Transverse colon (tissue), 4 donors: Measurements from ENCODE around the gene PSMC1. TPM values are rescaled to one million over a fixed set of nuclear protein-coding genes. Genes with fewer than 3 reads are reported as not detected.
A peak's percentile ranks its signal among the peaks of the same experiment; 100 is the strongest.

ENCODE experiments used
- DNase-seq: peaks from one replicate; pipeline ENCODE4 v3.0.0-alpha.2; 2019
- H3K27ac ChIP-seq, 4 donors: fragments of 200-600 bp; sonication (generic); 2 replicates each; pipeline ENCODE4 v1.5.1; 2016 to 2018; ENCODE audit warnings: inconsistent platforms in 4 of 4
- H3K27me3 ChIP-seq: fragments of 200-600 bp; sonication (generic); 2 replicates; pipeline ENCODE4 v1.5.1; 2017; ENCODE audit warnings: inconsistent platforms
- H3K36me3 ChIP-seq, 4 donors: fragments of 200-600 bp; sonication (generic); 2 replicates each; pipeline ENCODE4 v1.5.1; 2017 to 2019; ENCODE audit warnings: inconsistent platforms in 4 of 4
- H3K4me1 ChIP-seq, 4 donors: fragments of 200-600 bp; sonication (generic); 2 replicates each; pipeline ENCODE4 v1.5.1; 2017 to 2020; ENCODE audit warnings: inconsistent platforms in 4 of 4
- H3K4me3 ChIP-seq, 4 donors: fragments of 200-600 bp; sonication (generic); 1 replicate in 1 of 4; 2 replicates in 3 of 4; pipeline versions ENCODE4 v1.5.1 to v1.6.1; 2017 to 2019; ENCODE audit warnings: inconsistent platforms in 4 of 4
- H3K9me3 ChIP-seq, 2 donors: fragments of 200-600 bp; sonication (generic); 2 replicates each; pipeline ENCODE4 v1.5.1; 2017 to 2019; ENCODE audit warnings: inconsistent platforms in 2 of 2
- CTCF ChIP-seq, 5 experiments: fragments of 200-600 bp in 3 of 5; fragments of 450-650 bp in 2 of 5; sonication (generic) in 3 of 5; IDR thresholded peaks; 1 replicate in 2 of 5; 2 replicates in 3 of 5; pipeline ENCODE4 v1.5.1; 2016 to 2017; ENCODE audit warnings: antibody characterized with exemption in 5 of 5, inconsistent platforms in 3 of 5, mild to moderate bottlenecking in 2 of 5, moderate library complexity in 1 of 5
- EP300 ChIP-seq: sonication (generic); formaldehyde crosslinking; IDR thresholded peaks from one replicate; pipeline ENCODE4 v1.6.1; 2017; ENCODE audit warnings: antibody characterized with exemption, low read depth
- POLR2A ChIP-seq: fragments of 450-650 bp; IDR thresholded peaks from one replicate; pipeline ENCODE4 v1.6.1; 2016; ENCODE audit warnings: antibody characterized with exemption, mild to moderate bottlenecking, moderate library complexity
- POLR2AphosphoS5 ChIP-seq, 3 donors: sonication (generic); formaldehyde crosslinking; IDR thresholded peaks; one replicate each; pipeline ENCODE4 v1.6.1; 2016; ENCODE audit warnings: antibody characterized with exemption in 3 of 3
- WGBS, 2 donors: methylation state at CpG; one replicate each; pipeline ENCODE4 v1.1.5; 2018; ENCODE audit warnings: low coverage in 1 of 2; 5-methylcytosine and 5-hydroxymethylcytosine counted together
- in situ Hi-C, 4 donors: fragments of 200-750 bp; cut with MboI; loops; one replicate each; pipeline versions ENCODE4 v1.15.0 to v1.15.1; 2017; ENCODE audit warnings: low sequenced_read_pairs in 3 of 4, low pct_ligation_motif_present in 1 of 4, low pct_unique_long_range_greater_than_20kb in 1 of 4
- intact Hi-C: fragments of 100-400 bp; cut with DNase I; formaldehyde crosslinking; loops from one replicate; pipeline ENCODE4 v1.15.1; 2023; ENCODE audit warnings: low total_unique reads
- total RNA-seq, 4 donors: library from RNA; depleted of rRNA; stranded (reverse); fragments of >200 nt; gene quantifications; one replicate each; pipeline ENCODE4 v1.1.0, GENCODE V29; 2016

The PSMC1 gene
- total RNA-seq, 4 donors from 2014 or later, result 23.9 to 79.9 (median 56.2) TPM

- 50 to 62% methylated on average over 2 of the region's 2 CpGs for WGBS, 2 donors
Measured at GRCh38 chr14:90248594-90248993, 7.8 kb upstream of the PSMC1 start.

GRCh38 chr14:90253826-90254225, 2.5 kb upstream of the PSMC1 start:
- peaks cover 13% of the 10 kb centered on the region for H3K27me3 ChIP-seq
- H3K4me3 ChIP-seq, result no peak overlapping the region
- H3K4me1 ChIP-seq, result peaks cover 11 to 17% (median 14%) of the 10 kb centered on the region in 4 donors
- DNase-seq, result no peak
- 79 to 86% methylated on average over 2 to 7 of the region's 8 CpGs for WGBS, 2 donors
- intact Hi-C loops, result no loop called here
- in situ Hi-C loops, result no loop called here
- no peaks in the 10 kb centered on the region for H3K9me3 ChIP-seq
- no peak overlapping the region for H3K27ac ChIP-seq
- no peak for TF ChIP-seq CTCF (IDR thresholded peaks at IDR 0.05)
- TF ChIP-seq EP300, result no peak
- no peak for TF ChIP-seq POLR2A
- no peak for TF ChIP-seq POLR2AphosphoS5 (IDR thresholded peaks at IDR 0.05)
- H3K36me3 ChIP-seq, result no peaks in the 10 kb centered on the region

More at GRCh38 chr14:90248594-90248993, 7.8 kb upstream of the PSMC1 start:
- DNase-seq, result no peak
- intact Hi-C loops, result no loop called here
- in situ Hi-C loops, result loop anchor here (25.0 kb wide), 3 partner anchors 261 to 1211 kb away; partner anchors contain the start of genes EFCAB11 (in 1 of the 4) and TDP1 (in 1 of the 4)
- TF ChIP-seq POLR2A (no peak), EP300 (no peak), POLR2AphosphoS5 (IDR thresholded peaks at IDR 0.05) (no peak), CTCF (IDR thresholded peaks at IDR 0.05) (no peak)
- Histone ChIP-seq H3K4me3 (no peak overlapping the region), H3K27me3 (peaks cover 8% of the 10 kb centered on the region), H3K4me1 (no peaks in the 10 kb centered on the region), H3K27ac (no peak overlapping the region), H3K36me3 (no peaks in the 10 kb centered on the region), H3K9me3 (no peaks in the 10 kb centered on the region)

DNA sequence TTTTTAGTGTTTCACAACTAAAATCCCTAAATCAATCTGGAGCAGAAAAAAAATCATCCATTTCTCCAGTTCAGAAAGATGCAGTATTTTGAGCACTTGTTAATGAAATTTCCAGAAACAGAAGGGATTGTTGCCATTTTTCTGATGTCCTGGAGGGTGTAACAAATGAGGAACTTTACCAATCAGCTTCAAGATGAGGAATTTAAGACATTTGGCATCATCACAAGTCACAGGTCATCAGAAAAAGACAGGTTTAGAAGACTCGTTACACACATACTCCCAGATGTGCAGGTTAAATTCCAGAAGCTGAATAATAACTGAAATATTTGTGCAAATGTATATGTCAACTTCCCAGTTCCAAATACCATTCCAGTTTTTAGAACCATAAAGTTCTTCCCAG, 482 bp upstream of the PSMC1 start:
- H3K4me3 ChIP-seq, result peak overlapping the region; percentile 18 to 97 (median 89)
- WGBS, 2 donors, result 82 to 83% methylated on average over 1 of the region's 1 CpG
- no peaks in the 10 kb centered on the region for H3K9me3 ChIP-seq
- no peak for DNase-seq
- H3K4me1 ChIP-seq, result peaks cover 11 to 18% (median 14%) of the 10 kb centered on the region in 4 donors
- intact Hi-C loops, result no loop called here
- H3K36me3 ChIP-seq, result peaks cover 0 to 13% (median 7%) of the 10 kb centered on the region in 4 donors
- in situ Hi-C loops, result no loop called here
- TF ChIP-seq EP300, result no peak
- no peak for TF ChIP-seq POLR2AphosphoS5 (IDR thresholded peaks at IDR 0.05)
- TF ChIP-seq CTCF (IDR thresholded peaks at IDR 0.05), result no peak
- H3K27ac ChIP-seq, result peak overlapping the region; percentile 69 to 86 (median 82)
- peaks cover 13% of the 10 kb centered on the region for H3K27me3 ChIP-seq

DNA sequence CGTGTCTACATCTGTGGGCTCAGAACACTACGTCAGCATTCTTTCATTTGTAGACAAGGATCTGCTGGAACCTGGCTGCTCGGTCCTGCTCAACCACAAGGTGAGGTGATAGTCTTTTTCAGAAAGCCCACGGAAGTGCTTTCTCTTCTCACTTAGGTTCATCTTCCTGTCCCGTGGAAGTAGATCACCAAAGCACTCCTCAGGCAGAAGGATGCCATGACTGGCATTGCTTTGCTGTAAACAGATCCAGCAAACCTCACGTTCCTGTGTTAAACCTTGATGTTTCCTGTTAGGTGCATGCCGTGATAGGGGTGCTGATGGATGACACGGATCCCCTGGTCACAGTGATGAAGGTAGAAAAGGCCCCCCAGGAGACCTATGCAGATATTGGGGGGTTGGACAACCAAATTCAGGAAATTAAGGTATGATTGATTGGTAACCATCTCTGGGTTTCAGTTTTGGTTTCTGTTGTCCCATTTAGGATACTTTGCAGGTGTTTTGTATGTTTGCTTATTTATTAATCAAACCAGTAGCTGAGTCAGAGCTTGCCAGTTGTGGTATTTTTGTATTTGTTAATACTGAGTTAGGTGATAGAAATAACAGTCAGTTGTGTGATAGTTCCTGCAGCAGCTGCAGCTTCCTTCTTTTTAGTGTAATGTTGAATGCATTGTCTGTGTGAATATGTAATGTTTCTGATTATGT, 7.5 kb downstream of the PSMC1 start:
- H3K4me3 ChIP-seq, result no peak overlapping the region
- DNase-seq, result no peak
- peaks cover 0 to under 1% (median 0%) of the 10 kb centered on the region in 4 donors for H3K4me1 ChIP-seq
- peaks cover 0 to 78% (median 37%) of the 10 kb centered on the region in 4 donors for H3K36me3 ChIP-seq
- 60 to 67% methylated on average over 1 to 8 of the region's 8 CpGs for WGBS, 2 donors
- in situ Hi-C loops (no loop called here), intact Hi-C loops (no loop called here)
- H3K9me3 ChIP-seq, result no peaks in the 10 kb centered on the region
- no peaks in the 10 kb centered on the region for H3K27me3 ChIP-seq
- no peak for TF ChIP-seq EP300
- TF ChIP-seq CTCF (IDR thresholded peaks at IDR 0.05), result no peak
- H3K27ac ChIP-seq, result no peak overlapping the region
